ENCODE measurements around the gene ADAMTS7.

GRCh38 chr15:78838489-78838888 is 27.2 kb upstream of the ADAMTS7 start:
- no peak for TF ChIP-seq CTCF (IDR thresholded peaks at IDR 0.05; ENCODE audit: insufficient read depth, low read depth, low read length)
- TF ChIP-seq EZH2 (IDR thresholded peaks at IDR 0.05; ENCODE audit: insufficient read depth, low read length) = no peak
